BLaER1 (cell line): ENCODE data around the gene NXF2.
"Not testable (repeated sequence)": the region's sequence is repeated elsewhere in the genome, so short reads cannot be mapped to it uniquely, and the experiment has no call there.

Experiments used
- H3K27ac ChIP-seq: shearing (Covaris generic); formaldehyde crosslinking; 2 replicates; pipeline ENCODE4 v1.8.1; 2022
- H3K27me3 ChIP-seq: shearing (Covaris generic); formaldehyde crosslinking; 2 replicates; pipeline ENCODE4 v1.8.1; 2022
- H3K36me3 ChIP-seq: shearing (Covaris generic); formaldehyde crosslinking; 2 replicates; pipeline ENCODE4 v1.8.1; 2022
- H3K4me1 ChIP-seq: shearing (Covaris generic); formaldehyde crosslinking; 2 replicates; pipeline ENCODE4 v1.8.1; 2022
- H3K4me2 ChIP-seq: shearing (Covaris generic); formaldehyde crosslinking; 2 replicates; pipeline ENCODE4 v1.8.1; 2022
- H3K4me3 ChIP-seq: shearing (Covaris generic); formaldehyde crosslinking; 2 replicates; pipeline ENCODE4 v1.8.1; 2022
- H3K9ac ChIP-seq: shearing (Covaris generic); formaldehyde crosslinking; 2 replicates; pipeline ENCODE4 v1.8.1; 2022
- H3K9me3 ChIP-seq: shearing (Covaris generic); formaldehyde crosslinking; 2 replicates; pipeline ENCODE4 v1.8.1; 2022
- H4K20me1 ChIP-seq: shearing (Covaris generic); formaldehyde crosslinking; 2 replicates; pipeline ENCODE4 v1.8.1; 2022
- Cebpa-rat ChIP-seq: shearing (Covaris generic); IDR thresholded peaks from 2 replicates; pipeline ENCODE4 v1.8.1; 2022

The NXF2 gene

GRCh38 chrX:102246893-102247292 is at the start of gene NXF2:
Gene NXF2, plus strand, starts transcription at chrX:102247167. Its CDS starts 59,912 bp downstream, at chrX:102307079.
- H3K9ac ChIP-seq, H3K27ac ChIP-seq, H3K4me2 ChIP-seq, H3K4me1 ChIP-seq, H3K4me3 ChIP-seq, H3K36me3 ChIP-seq, H3K27me3 ChIP-seq, H4K20me1 ChIP-seq, H3K9me3 ChIP-seq: not testable (repeated sequence)

- not testable (repeated sequence) for H3K4me3 ChIP-seq, H3K27ac ChIP-seq, H3K9ac ChIP-seq, H3K36me3 ChIP-seq, H3K9me3 ChIP-seq, H3K4me2 ChIP-seq, H3K27me3 ChIP-seq, H4K20me1 ChIP-seq, H3K4me1 ChIP-seq
These were observed 39.0 kb upstream of the NXF2 start for GRCh38 chrX:102207940-102208339.

- not testable (repeated sequence) for H3K4me1 ChIP-seq, H3K9ac ChIP-seq, H3K36me3 ChIP-seq, H3K27me3 ChIP-seq, H3K9me3 ChIP-seq, H3K4me3 ChIP-seq, H3K27ac ChIP-seq, H4K20me1 ChIP-seq, H3K4me2 ChIP-seq
These were observed 32.0 kb upstream of the NXF2 start, which contains the start of gene TCP11X1 for GRCh38 chrX:102214986-102215385. Gene TCP11X1, plus strand, starts transcription at chrX:102215301.

- H3K27me3 ChIP-seq, H3K4me1 ChIP-seq, H3K4me2 ChIP-seq, H3K36me3 ChIP-seq, H3K4me3 ChIP-seq, H3K27ac ChIP-seq, H3K9ac ChIP-seq, H3K9me3 ChIP-seq, H4K20me1 ChIP-seq: not testable (repeated sequence)
These were observed 30.5 kb upstream of the NXF2 start for GRCh38 chrX:102216497-102216896.

GRCh38 chrX:102235678-102236077 is 11.3 kb upstream of the NXF2 start:
- H3K4me1 ChIP-seq, H3K27me3 ChIP-seq, H4K20me1 ChIP-seq, H3K36me3 ChIP-seq, H3K9ac ChIP-seq, H3K9me3 ChIP-seq, H3K4me3 ChIP-seq, H3K4me2 ChIP-seq, H3K27ac ChIP-seq: not testable (repeated sequence)

- not testable (repeated sequence) for H3K9ac ChIP-seq, H3K4me3 ChIP-seq, H4K20me1 ChIP-seq, H3K4me2 ChIP-seq, H3K36me3 ChIP-seq, H3K27ac ChIP-seq, H3K9me3 ChIP-seq, H3K27me3 ChIP-seq, H3K4me1 ChIP-seq
These were observed 6.7 kb upstream of the NXF2 start for GRCh38 chrX:102240265-102240664.

GRCh38 chrX:102272231-102272630 is 25.3 kb downstream of the NXF2 start:
- H4K20me1 ChIP-seq, H3K9me3 ChIP-seq, H3K27me3 ChIP-seq, H3K36me3 ChIP-seq, H3K4me3 ChIP-seq, H3K4me2 ChIP-seq, H3K4me1 ChIP-seq, H3K9ac ChIP-seq, H3K27ac ChIP-seq: not testable (repeated sequence)

- H3K27me3 ChIP-seq = no peaks in the 10 kb centered on the region
- no peak overlapping the region for H3K27ac ChIP-seq
- peaks cover 23% of the 10 kb centered on the region for H3K4me1 ChIP-seq
- peaks cover 9% of the 10 kb centered on the region for H3K9me3 ChIP-seq
- no peak overlapping the region for H3K4me3 ChIP-seq
- no peak overlapping the region for H3K9ac ChIP-seq
- no peaks in the 10 kb centered on the region for H4K20me1 ChIP-seq
- no peak overlapping the region for H3K4me2 ChIP-seq
- no peaks in the 10 kb centered on the region for H3K36me3 ChIP-seq
- no peak for TF ChIP-seq Cebpa-rat
These were observed 91.2 kb downstream of the NXF2 start for GRCh38 chrX:102338162-102338561.

- no peak for TF ChIP-seq Cebpa-rat
- no peak overlapping the region for H3K4me3 ChIP-seq
- H3K4me1 ChIP-seq = peaks cover 23% of the 10 kb centered on the region
- peaks cover 9% of the 10 kb centered on the region for H3K9me3 ChIP-seq
- H3K27ac ChIP-seq = peak overlapping the region; percentile 47
- no peaks in the 10 kb centered on the region for H3K36me3 ChIP-seq
- peak overlapping the region; percentile 58 for H3K4me2 ChIP-seq
- no peaks in the 10 kb centered on the region for H3K27me3 ChIP-seq
- H4K20me1 ChIP-seq = no peaks in the 10 kb centered on the region
- H3K9ac ChIP-seq = no peak overlapping the region
These were observed 92.6 kb downstream of the NXF2 start for GRCh38 chrX:102339312-102340298.

- H3K9ac ChIP-seq = no peak overlapping the region
- H3K27ac ChIP-seq = no peak overlapping the region
- H3K27me3 ChIP-seq = no peaks in the 10 kb centered on the region
- H3K4me2 ChIP-seq = no peak overlapping the region
- no peaks in the 10 kb centered on the region for H4K20me1 ChIP-seq
- peaks cover 9% of the 10 kb centered on the region for H3K9me3 ChIP-seq
- H3K4me1 ChIP-seq = peaks cover 23% of the 10 kb centered on the region
- no peaks in the 10 kb centered on the region for H3K36me3 ChIP-seq
- H3K4me3 ChIP-seq = no peak overlapping the region
- TF ChIP-seq Cebpa-rat = no peak
These were observed 94.9 kb downstream of the NXF2 start for GRCh38 chrX:102341867-102342266.

- Histone ChIP-seq H3K36me3 (no peaks in the 10 kb centered on the region), H3K4me1 (no peaks in the 10 kb centered on the region), H3K4me2 (no peak overlapping the region), H3K27me3 (no peaks in the 10 kb centered on the region), H3K4me3 (no peak overlapping the region), H4K20me1 (no peaks in the 10 kb centered on the region), H3K9ac (no peak overlapping the region), H3K9me3 (0 out of 2 replicates have a peak, but pooled peaks cover 5% of the 10 kb centered on the region), H3K27ac (no peak overlapping the region)
- TF ChIP-seq Cebpa-rat = no peak
These were observed 98.9 kb downstream of the NXF2 start for GRCh38 chrX:102345916-102346315.
